Ovary (tissue), 9 donors: ENCODE results near the gene HIVEP1. TPM values are rescaled to one million over a fixed set of nuclear protein-coding genes. Genes with fewer than 3 reads are reported as not detected.

ENCODE experiments used
- DNase-seq, 5 donors: peaks; one replicate each; pipeline ENCODE4 v3.0.0-alpha.2; 2019 to 2020
- H3K27ac ChIP-seq, 2 donors: fragments of 200-600 bp; one replicate each; pipeline versions ENCODE4 v1.5.1 to v1.8.0; 2019 to 2022
- H3K27me3 ChIP-seq: fragments of 200-600 bp; one replicate; pipeline ENCODE4 v1.8.0; 2022
- H3K36me3 ChIP-seq: fragments of 200-600 bp; sonication (generic); one replicate; pipeline ENCODE4 v1.5.1; 2019
- H3K4me1 ChIP-seq: one replicate; pipeline ENCODE4 v1.8.1; 2013; ENCODE audit warnings: mild to moderate bottlenecking, moderate library complexity; ENCODE audit not compliant: insufficient read depth
- H3K4me3 ChIP-seq: fragments of 200-600 bp; sonication (generic); one replicate; pipeline ENCODE4 v1.5.1; 2017
- H3K9me3 ChIP-seq, 2 donors: fragments of 200-600 bp in 1 of 2; sonication (generic) in 1 of 2; one replicate each; pipeline versions ENCODE4 v1.5.1 to v1.8.1; 2013 to 2019; ENCODE audit warnings: mild to moderate bottlenecking in 1 of 2, moderate library complexity in 1 of 2
- EP300 ChIP-seq: sonication (generic); formaldehyde crosslinking; IDR thresholded peaks from one replicate; pipeline ENCODE4 v1.6.1; 2017; ENCODE audit warnings: antibody characterized with exemption
- POLR2A ChIP-seq: fragments of 450-650 bp; IDR thresholded peaks from one replicate; pipeline ENCODE4 v1.6.1; 2017; ENCODE audit warnings: antibody characterized with exemption, mild to moderate bottlenecking, moderate library complexity
- WGBS, 3 donors: extraction: QIAGEN DNeasy Blood & Tissue Kit in 1 of 3; methylation state at CpG; one replicate each; pipeline versions ENCODE4 v1.1.5 to v1.1.7; 2013 to 2017; 5-methylcytosine and 5-hydroxymethylcytosine counted together
- intact Hi-C, 4 donors: fragments of 100-400 bp; cut with DNase I; formaldehyde crosslinking; loops; one replicate each; pipeline versions ENCODE4 v1.11.0 to v1.15.1; 2022 to 2023
- polyA plus RNA-seq, 2 donors: library from polyadenylated mRNA; stranded (reverse); fragments of 200-250 nt in 1 of 2; fragments of 350-450 nt in 1 of 2; fragmentation: Illumina TruSeq in 1 of 2; extraction: RNeasy Lipid Tissue Mini Kit (QIAGEN cat#74804) in 1 of 2; gene quantifications; one replicate each; pipeline ENCODE4 v1.2.3, GENCODE V29; 2013 to 2014
- total RNA-seq, 7 donors: library from RNA; depleted of rRNA in 2 of 7; stranded (reverse); fragments of >200 nt in 2 of 7; fragmentation: NEBNext Ultra II Directional in 3 of 7; extraction: Animal tissue kit (Norgen Biotek cat#: 25700) in 3 of 7; gene quantifications; one replicate each; pipeline versions ENCODE4 v1.1.0 to v1.2.4, GENCODE V29; 2016 to 2023
- TF ChIP-seq, protein P1 (sequence below), 3 donors: fragments of 450-650 bp in 2 of 3; fragments of 200-600 bp in 1 of 3; IDR thresholded peaks; one replicate each; pipeline versions ENCODE4 v1.5.1 to v1.8.0; 2016 to 2022; ENCODE audit warnings: antibody characterized with exemption in 3 of 3, mild to moderate bottlenecking in 1 of 3
- donor health status: DM: no; HTN: no; CAD: no; lungs with moderate emphysema.
- donor health status: DM: no; HTN: no; CAD: no.
- donor health status: Bipolar disorder and iron deficiency.
- donor health status: DM: yes; HTN: yes; CAD: no.
- donor health status: DM: no; HTN: no; CAD: no.
- donor health status: DM: yes; HTN: yes; CAD: no.

HIVEP1 gene
- total and polyA plus RNA-seq, 9 donors = 11.9 to 45.0 (median 27.0) TPM

DNA sequence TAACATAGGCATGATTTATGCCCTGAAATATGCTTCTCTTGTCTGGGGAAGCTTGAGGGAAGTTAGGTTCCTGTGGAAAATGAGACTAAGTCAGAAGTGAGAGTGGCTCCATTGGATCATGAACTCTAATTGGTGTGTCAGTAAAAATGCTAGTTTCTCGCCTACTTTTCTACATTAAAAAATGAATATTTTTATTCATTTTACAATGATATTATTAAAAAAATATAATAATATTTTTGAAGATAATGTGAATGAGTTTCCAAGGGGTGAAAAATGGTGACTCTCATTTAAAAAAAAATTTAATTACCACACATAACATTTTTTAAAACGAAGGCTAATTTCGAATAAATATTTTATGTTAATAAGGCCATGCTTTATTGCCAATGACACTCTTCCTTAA lies 84.2 kb downstream of the HIVEP1 start:
- no peaks in the 10 kb centered on the region for H3K27me3 ChIP-seq
- H3K4me3 ChIP-seq = no peak overlapping the region
- no peak overlapping the region for H3K27ac ChIP-seq
- H3K36me3 ChIP-seq = no peaks in the 10 kb centered on the region
- intact Hi-C loops = no loop called here
- 95 to 99% (median 98%) methylated on average over 3 of the region's 3 CpGs for WGBS, 3 donors
- DNase-seq = no peak
- H3K4me1 ChIP-seq = no peaks in the 10 kb centered on the region
- no peaks in the 10 kb centered on the region for H3K9me3 ChIP-seq
- TF ChIP-seq, protein P1, sequence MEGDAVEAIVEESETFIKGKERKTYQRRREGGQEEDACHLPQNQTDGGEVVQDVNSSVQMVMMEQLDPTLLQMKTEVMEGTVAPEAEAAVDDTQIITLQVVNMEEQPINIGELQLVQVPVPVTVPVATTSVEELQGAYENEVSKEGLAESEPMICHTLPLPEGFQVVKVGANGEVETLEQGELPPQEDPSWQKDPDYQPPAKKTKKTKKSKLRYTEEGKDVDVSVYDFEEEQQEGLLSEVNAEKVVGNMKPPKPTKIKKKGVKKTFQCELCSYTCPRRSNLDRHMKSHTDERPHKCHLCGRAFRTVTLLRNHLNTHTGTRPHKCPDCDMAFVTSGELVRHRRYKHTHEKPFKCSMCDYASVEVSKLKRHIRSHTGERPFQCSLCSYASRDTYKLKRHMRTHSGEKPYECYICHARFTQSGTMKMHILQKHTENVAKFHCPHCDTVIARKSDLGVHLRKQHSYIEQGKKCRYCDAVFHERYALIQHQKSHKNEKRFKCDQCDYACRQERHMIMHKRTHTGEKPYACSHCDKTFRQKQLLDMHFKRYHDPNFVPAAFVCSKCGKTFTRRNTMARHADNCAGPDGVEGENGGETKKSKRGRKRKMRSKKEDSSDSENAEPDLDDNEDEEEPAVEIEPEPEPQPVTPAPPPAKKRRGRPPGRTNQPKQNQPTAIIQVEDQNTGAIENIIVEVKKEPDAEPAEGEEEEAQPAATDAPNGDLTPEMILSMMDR (IDR thresholded peaks at IDR 0.05) = no peak
- no peak for TF ChIP-seq EP300
- TF ChIP-seq POLR2A = no peak

DNA sequence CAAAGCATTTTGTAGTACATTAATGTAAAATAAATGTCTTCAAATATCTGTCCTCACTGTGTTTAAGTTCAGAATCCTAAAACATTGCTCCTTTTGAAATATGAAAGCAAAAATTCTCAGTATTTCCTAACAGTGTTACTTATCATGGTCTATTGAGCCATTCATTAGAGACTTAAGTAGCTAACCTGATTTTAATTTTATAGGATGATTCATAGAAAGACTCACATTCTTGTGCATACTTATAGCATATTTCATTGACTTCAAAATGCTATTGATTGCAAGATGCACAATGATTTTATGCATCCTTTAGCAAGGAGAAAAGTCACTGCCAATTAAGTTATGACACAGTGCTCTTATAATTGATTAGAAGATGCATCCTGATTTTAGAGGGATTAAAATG lies 85.7 kb downstream of the HIVEP1 start:
- no peak for DNase-seq
- H3K27ac ChIP-seq = no peak overlapping the region
- no peaks in the 10 kb centered on the region for H3K4me1 ChIP-seq
- intact Hi-C loops = no loop called here
- TF ChIP-seq, protein P1 (IDR thresholded peaks at IDR 0.05) = no peak
- TF ChIP-seq POLR2A (no peak), EP300 (no peak)
- H3K9me3 ChIP-seq = no peaks in the 10 kb centered on the region
- no peaks in the 10 kb centered on the region for H3K36me3 ChIP-seq
- peaks cover 2% of the 10 kb centered on the region for H3K27me3 ChIP-seq
- H3K4me3 ChIP-seq = no peak overlapping the region

DNA sequence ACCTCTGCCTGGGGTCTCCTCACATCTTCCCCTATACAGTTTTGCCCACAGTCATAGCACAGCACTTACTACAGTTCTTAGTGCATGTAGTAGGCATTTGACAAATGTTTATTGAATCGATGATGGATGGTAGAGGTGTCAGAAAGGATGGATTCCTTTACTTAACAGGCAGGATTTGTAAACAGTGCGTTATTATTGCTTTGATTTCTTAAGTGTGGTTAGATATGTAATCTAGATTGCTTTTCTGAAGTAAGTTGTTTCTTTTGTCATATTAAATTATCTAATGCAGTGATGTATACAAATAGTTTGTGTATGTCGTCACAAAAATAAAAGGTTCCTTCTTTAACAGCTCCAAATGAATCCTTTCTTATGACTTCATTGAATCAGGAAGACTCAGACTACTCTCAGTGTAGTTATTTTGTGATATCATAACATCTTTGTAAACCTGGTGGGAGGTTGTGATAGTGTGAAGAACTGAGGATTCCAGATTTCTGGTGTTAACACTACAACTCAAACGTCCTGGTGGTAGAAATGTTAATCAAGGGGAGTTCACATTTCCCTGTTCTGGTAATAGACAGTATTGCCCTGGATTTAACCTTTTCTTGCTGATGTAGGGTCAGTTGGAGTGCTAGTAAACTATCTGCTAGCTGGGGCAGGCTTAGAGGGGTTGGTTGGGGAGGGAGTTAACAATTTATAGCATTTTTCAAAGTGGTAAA lies 87.7 kb downstream of the HIVEP1 start:
- H3K4me1 ChIP-seq = peaks cover 2% of the 10 kb centered on the region
- no peak overlapping the region for H3K4me3 ChIP-seq
- WGBS, 3 donors = 66 to 78% (median 77%) methylated on average over 4 of the region's 4 CpGs
- intact Hi-C loops = no loop called here
- H3K27me3 ChIP-seq = peaks cover 2% of the 10 kb centered on the region
- no peak overlapping the region for H3K27ac ChIP-seq
- no peaks in the 10 kb centered on the region for H3K9me3 ChIP-seq
- H3K36me3 ChIP-seq = no peaks in the 10 kb centered on the region
- TF ChIP-seq EP300 = no peak
- TF ChIP-seq, protein P1 (IDR thresholded peaks at IDR 0.05) = no peak
- no peak for TF ChIP-seq POLR2A
- DNase-seq = no peak

DNA sequence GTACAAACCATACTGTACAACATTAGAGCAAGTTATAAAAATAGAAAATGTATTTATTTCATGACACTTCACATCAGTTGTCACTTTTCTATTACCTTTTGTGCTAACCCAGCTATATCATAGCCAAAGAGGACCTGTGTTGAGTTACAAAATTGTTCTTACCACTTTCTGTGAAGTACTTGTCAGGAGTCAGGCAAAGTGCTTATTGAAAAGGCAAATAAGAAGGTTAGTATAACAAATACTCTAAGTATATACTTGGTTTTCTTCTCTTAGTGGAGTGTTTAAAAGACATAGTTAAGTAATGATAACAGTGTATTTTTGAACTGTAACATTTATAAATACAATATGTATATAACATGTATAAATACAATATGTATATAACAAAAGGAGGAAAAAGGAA lies 88.9 kb downstream of the HIVEP1 start:
- no peak overlapping the region for H3K4me3 ChIP-seq
- H3K27ac ChIP-seq = no peak overlapping the region
- no peak for DNase-seq
- no peaks in the 10 kb centered on the region for H3K9me3 ChIP-seq
- peaks cover 2% of the 10 kb centered on the region for H3K27me3 ChIP-seq
- intact Hi-C loops = no loop called here
- no peak for TF ChIP-seq EP300
- TF ChIP-seq, protein P1 (IDR thresholded peaks at IDR 0.05) = no peak
- TF ChIP-seq POLR2A = no peak
- H3K4me1 ChIP-seq = peaks cover 2% of the 10 kb centered on the region
- no peaks in the 10 kb centered on the region for H3K36me3 ChIP-seq
